CD4-positive, alpha-beta T cell (primary cell): ENCODE measurements around the gene IL10RB. TPM values are rescaled to one million over a fixed set of nuclear protein-coding genes. Genes with fewer than 3 reads are reported as not detected.

Experiments used
- ATAC-seq: fragments of 200-7000 bp; cut with Tn5 transposase; one replicate; pipeline ENCODE4 v1.10.0; 2022; ENCODE audit warnings: mild to moderate bottlenecking; ENCODE audit not compliant: poor library complexity
- CTCF ChIA-PET: fragments of 350-600 bp; sonication (Branson Sonifier 250); formaldehyde crosslinking; loops from one replicate; lab custom pipeline; 2021; ENCODE audit warnings: antibody characterized with exemption, inconsistent platforms; lab: Charles Lee
- POLR2A ChIA-PET: fragments of 350-600 bp; sonication (Branson Sonifier 250); formaldehyde crosslinking; loops from one replicate; lab custom pipeline; 2021; ENCODE audit warnings: antibody characterized with exemption, inconsistent platforms; lab: Charles Lee
- DNase-seq, 14 experiments: peaks; one replicate each; pipeline ENCODE4 v3.0.0-alpha.2; 2013 to 2020; ENCODE audit warnings: mixed read lengths in 2 of 14
- H3K27ac ChIP-seq, 2 donors: one replicate each; pipeline versions ENCODE4 v1.5.1 to v1.7.0; 2013; ENCODE audit warnings: low read length in 2 of 2, low read depth in 1 of 2, mild to moderate bottlenecking in 1 of 2
- H3K27me3 ChIP-seq, 2 experiments: 1 replicate in 1 of 2; 2 replicates in 1 of 2; pipeline versions ENCODE4 v1.6.1 to v1.7.0; 2013; ENCODE audit warnings: low read length in 2 of 2, control low read depth in 1 of 2, mild to moderate bottlenecking in 1 of 2, moderate library complexity in 1 of 2; ENCODE audit not compliant: insufficient read depth in 2 of 2, control insufficient read depth in 1 of 2
- H3K36me3 ChIP-seq: one replicate; pipeline ENCODE4 v1.6.1; 2013; ENCODE audit warnings: low read length, control low read depth; ENCODE audit not compliant: insufficient read depth
- H3K4me1 ChIP-seq: one replicate; pipeline ENCODE4 v1.6.1; 2013; ENCODE audit warnings: low read length, control low read depth; ENCODE audit not compliant: insufficient read depth
- H3K4me3 ChIP-seq: one replicate; pipeline ENCODE4 v1.5.1; 2013; ENCODE audit warnings: mild to moderate bottlenecking, low read length, moderate library complexity
- H3K9me3 ChIP-seq, 2 experiments: 1 replicate in 1 of 2; 2 replicates in 1 of 2; pipeline versions ENCODE4 v1.6.1 to v1.7.0; 2013; ENCODE audit warnings: low read length in 2 of 2, mild to moderate bottlenecking in 2 of 2, control low read depth in 1 of 2, moderate library complexity in 1 of 2; ENCODE audit not compliant: control insufficient read depth in 1 of 2, insufficient read depth in 1 of 2
- H3K27ac Mint-ChIP-seq: one replicate; pipeline ENCODE4 v1.8.0; 2020; ENCODE audit warnings: mixed read lengths
- H3K27me3 Mint-ChIP-seq: one replicate; pipeline ENCODE4 v1.8.0; 2021; ENCODE audit warnings: mixed read lengths
- H3K36me3 Mint-ChIP-seq: one replicate; pipeline ENCODE4 v1.8.0; 2021; ENCODE audit warnings: low read depth, mixed read lengths
- H3K4me1 Mint-ChIP-seq: one replicate; pipeline ENCODE4 v1.8.0; 2021; ENCODE audit warnings: low read depth, mixed read lengths
- H3K4me3 Mint-ChIP-seq: one replicate; pipeline ENCODE4 v1.8.0; 2020; ENCODE audit warnings: mild to moderate bottlenecking, mixed read lengths
- H3K9me3 Mint-ChIP-seq: one replicate; pipeline ENCODE4 v1.8.0; 2020; ENCODE audit warnings: mixed read lengths
- intact Hi-C, 2 experiments: fragments of 100-400 bp; cut with DNase I in 1 of 2; cut with micrococcal nuclease in 1 of 2; formaldehyde crosslinking; loops; one replicate each; pipeline versions ENCODE4 v1.15.1 to v1.9.0; 2023 to 2025; cut with DNase I, micrococcal nuclease
- total RNA-seq, 174 experiments: library from RNA in 2 of 174; stranded (reverse) in 2 of 174; gene quantifications; one replicate each; pipeline ENCODE4 v1.2.3 and lab custom pipeline; 2021 to 2026
- TF ChIP-seq, protein P1 (sequence below): fragments of 200-600 bp; IDR thresholded peaks from one replicate; pipeline ENCODE4 v1.8.0; 2022; ENCODE audit warnings: antibody characterized with exemption, mild to moderate bottlenecking

IL10RB gene
- total RNA-seq, 2 experiments from 2014 or later = 7.2 to 9.2 TPM

DNA sequence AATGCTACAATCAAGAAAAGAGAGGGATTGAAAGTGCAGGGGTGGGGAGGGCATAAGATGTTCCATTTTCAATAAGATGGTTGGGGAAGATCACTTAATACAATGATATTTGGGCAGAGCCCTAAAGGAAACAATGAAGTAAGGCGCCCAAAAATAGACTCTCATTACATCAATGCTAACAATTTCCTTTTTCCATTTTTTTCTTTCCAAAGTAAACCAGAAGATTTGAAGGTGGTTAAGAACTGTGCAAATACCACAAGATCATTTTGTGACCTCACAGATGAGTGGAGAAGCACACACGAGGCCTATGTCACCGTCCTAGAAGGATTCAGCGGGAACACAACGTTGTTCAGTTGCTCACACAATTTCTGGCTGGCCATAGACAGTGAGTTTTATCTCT is 19.7 kb upstream of the IL10RB start:
- Histone ChIP-seq H3K36me3 (peaks cover 81% of the 10 kb centered on the region), H3K4me3 (no peak overlapping the region), H3K4me1 (peaks cover 61% of the 10 kb centered on the region), H3K27ac (peak overlapping the region in 1 of 2 donors; percentile 16), H3K9me3 (no peaks in the 10 kb centered on the region), H3K27me3 (no peaks in the 10 kb centered on the region)
- Mint-ChIP-seq H3K27ac (peak overlapping the region; percentile 89), H3K4me1 (peaks cover 87% of the 10 kb centered on the region), H3K9me3 (no peaks in the 10 kb centered on the region), H3K27me3 (no peaks in the 10 kb centered on the region), H3K4me3 (peak overlapping the region; percentile 54), H3K36me3 (peaks cover 91% of the 10 kb centered on the region)
- ATAC-seq = peak; percentile 11
- DNase-seq = no peak
- POLR2A ChIA-PET = interaction anchor here (1.0 kb wide), 1 partner anchor 10 kb away, joined by 3 read pairs; no protein-coding TSS in a partner anchor
- intact Hi-C loops = loop anchor here (2.0 to 10.0 kb wide), 3 partner anchors 14 to 52 kb away; no protein-coding TSS in a partner anchor
- TF ChIP-seq, protein P1, sequence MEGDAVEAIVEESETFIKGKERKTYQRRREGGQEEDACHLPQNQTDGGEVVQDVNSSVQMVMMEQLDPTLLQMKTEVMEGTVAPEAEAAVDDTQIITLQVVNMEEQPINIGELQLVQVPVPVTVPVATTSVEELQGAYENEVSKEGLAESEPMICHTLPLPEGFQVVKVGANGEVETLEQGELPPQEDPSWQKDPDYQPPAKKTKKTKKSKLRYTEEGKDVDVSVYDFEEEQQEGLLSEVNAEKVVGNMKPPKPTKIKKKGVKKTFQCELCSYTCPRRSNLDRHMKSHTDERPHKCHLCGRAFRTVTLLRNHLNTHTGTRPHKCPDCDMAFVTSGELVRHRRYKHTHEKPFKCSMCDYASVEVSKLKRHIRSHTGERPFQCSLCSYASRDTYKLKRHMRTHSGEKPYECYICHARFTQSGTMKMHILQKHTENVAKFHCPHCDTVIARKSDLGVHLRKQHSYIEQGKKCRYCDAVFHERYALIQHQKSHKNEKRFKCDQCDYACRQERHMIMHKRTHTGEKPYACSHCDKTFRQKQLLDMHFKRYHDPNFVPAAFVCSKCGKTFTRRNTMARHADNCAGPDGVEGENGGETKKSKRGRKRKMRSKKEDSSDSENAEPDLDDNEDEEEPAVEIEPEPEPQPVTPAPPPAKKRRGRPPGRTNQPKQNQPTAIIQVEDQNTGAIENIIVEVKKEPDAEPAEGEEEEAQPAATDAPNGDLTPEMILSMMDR = no peak
- CTCF ChIA-PET = no interaction called here

DNA sequence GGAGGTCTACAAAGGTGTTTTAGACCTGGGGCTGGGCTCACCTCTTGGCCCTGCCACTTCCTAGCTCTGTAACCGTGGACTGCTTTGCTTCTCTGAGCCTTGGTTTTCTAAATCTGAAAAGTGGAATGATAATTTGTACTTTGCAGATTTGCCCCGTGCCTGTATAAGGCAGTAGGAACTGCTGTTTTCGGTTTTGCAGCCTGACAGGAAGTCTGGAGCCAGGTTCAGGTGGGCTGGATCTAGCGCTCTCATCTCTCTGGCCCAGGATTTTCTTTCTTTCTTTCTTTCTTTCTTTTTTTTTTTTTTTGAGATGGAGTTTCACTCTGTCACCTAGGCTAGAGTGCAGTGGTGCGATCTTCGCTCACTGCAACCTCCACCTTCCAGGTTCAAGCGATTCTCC is 19.2 kb upstream of the IL10RB start:
- Histone ChIP-seq H3K4me1 (peaks cover 56% of the 10 kb centered on the region), H3K36me3 (peaks cover 83% of the 10 kb centered on the region), H3K4me3 (no peak overlapping the region), H3K27ac (peak overlapping the region in 1 of 2 donors; percentile 16), H3K27me3 (no peaks in the 10 kb centered on the region), H3K9me3 (no peaks in the 10 kb centered on the region)
- Mint-ChIP-seq H3K4me3 (peak overlapping the region; percentile 54), H3K36me3 (peaks cover 92% of the 10 kb centered on the region), H3K27ac (peak overlapping the region; percentile 89), H3K27me3 (no peaks in the 10 kb centered on the region), H3K9me3 (no peaks in the 10 kb centered on the region), H3K4me1 (peaks cover 84% of the 10 kb centered on the region)
- TF ChIP-seq, protein P1 = no peak
- POLR2A ChIA-PET = interaction anchor here (1.0 to 1.1 kb wide), 2 partner anchors 10 to 20 kb away, joined by 3 read pairs; no protein-coding TSS in a partner anchor
- intact Hi-C loops = loop anchor here (2.0 to 10.0 kb wide), 3 partner anchors 14 to 52 kb away; no protein-coding TSS in a partner anchor
- CTCF ChIA-PET = no interaction called here
- peak in 1 of 14 experiments; percentile 45 for DNase-seq
- peak; percentile 41 for ATAC-seq

DNA sequence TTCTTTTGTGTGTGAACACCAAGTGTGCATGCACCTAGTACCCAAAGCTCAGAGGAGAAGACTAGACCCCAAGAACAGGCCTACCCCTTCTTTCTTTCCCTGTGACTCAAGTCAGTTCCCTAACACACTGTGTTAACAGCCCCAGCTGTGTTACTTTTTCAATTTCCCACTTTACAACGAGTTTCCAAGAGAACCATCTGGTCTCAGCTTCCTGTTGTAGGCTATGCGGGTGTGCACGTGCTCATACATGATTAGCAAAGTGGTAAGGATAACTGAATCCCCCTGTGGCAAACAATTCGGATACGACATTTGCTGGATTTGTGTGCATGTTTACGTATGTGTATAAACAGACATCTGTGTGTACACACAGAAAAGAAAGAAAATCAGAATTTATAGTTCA is 18.6 kb upstream of the IL10RB start:
- ChIA-PET CTCF (interaction anchor here (0.6 kb wide), 1 partner anchor 476 kb away, joined by 3 read pairs; the partner anchor contains the start of gene PAXBP1), POLR2A (interaction anchor here (1.0 to 1.1 kb wide), 2 partner anchors 11 to 19 kb away, joined by 3 read pairs; no protein-coding TSS in a partner anchor)
- intact Hi-C loops = loop anchor here (2.0 to 10.0 kb wide), 3 partner anchors 15 to 53 kb away; no protein-coding TSS in a partner anchor
- Histone ChIP-seq H3K4me3 (no peak overlapping the region), H3K27ac (no peak overlapping the region), H3K36me3 (peaks cover 86% of the 10 kb centered on the region), H3K9me3 (no peaks in the 10 kb centered on the region), H3K27me3 (no peaks in the 10 kb centered on the region), H3K4me1 (peaks cover 55% of the 10 kb centered on the region)
- Mint-ChIP-seq H3K27me3 (no peaks in the 10 kb centered on the region), H3K4me1 (peaks cover 85% of the 10 kb centered on the region), H3K4me3 (peak overlapping the region; percentile 62), H3K36me3 (peaks cover 94% of the 10 kb centered on the region), H3K9me3 (no peaks in the 10 kb centered on the region), H3K27ac (peak overlapping the region; percentile 89)
- TF ChIP-seq, protein P1 = no peak
- no peak for DNase-seq
- ATAC-seq = no peak
